ENCODE data around the gene ITSN1.

The ITSN1 gene

GRCh38 chr21:33729641-33730040 is 87.3 kb downstream of the ITSN1 start:
- Histone ChIP-seq H3F3A (ENCODE audit: control insufficient read depth, insufficient read depth) (no peaks in the 10 kb centered on the region), H4K20me1 (ENCODE audit: control insufficient read depth, insufficient read depth, low read depth, low read length) (no peaks in the 10 kb centered on the region), H3K36me3 (ENCODE audit: control insufficient read depth, low read length) (no peaks in the 10 kb centered on the region), H3K27ac (ENCODE audit: low read depth, low read length) (no peak overlapping the region), H3K9me3 (ENCODE audit: control insufficient read depth, insufficient read depth, low read length) (no peaks in the 10 kb centered on the region), H3K4me1 (ENCODE audit: control insufficient read depth, low read length) (no peaks in the 10 kb centered on the region), H3K79me2 (ENCODE audit: control insufficient read depth, low read length) (no peaks in the 10 kb centered on the region), H3K4me2 (ENCODE audit: low read length) (no peak overlapping the region), H3K27me3 (ENCODE audit: control insufficient read depth, low read length) (no peaks in the 10 kb centered on the region), H3K4me3 (ENCODE audit: low read length) (no peak overlapping the region), H3K9me2 (replicated peaks; ENCODE audit: control insufficient read depth, low read length) (no peaks in the 10 kb centered on the region)
- TF ChIP-seq CTCF (IDR thresholded peaks at IDR 0.05; ENCODE audit: low read depth, low read length, poor library complexity, severe bottlenecking): no peak
- no peak for TF ChIP-seq EZH2phosphoT487 (IDR thresholded peaks at IDR 0.05; ENCODE audit: borderline replicate concordance, low read length)

- no peaks in the 10 kb centered on the region for H3F3A ChIP-seq (ENCODE audit: control insufficient read depth, insufficient read depth)
- no peak overlapping the region for H3K4me3 ChIP-seq (ENCODE audit: low read length)
- H3K36me3 ChIP-seq (ENCODE audit: control insufficient read depth, low read length): no peaks in the 10 kb centered on the region
- H3K79me2 ChIP-seq (ENCODE audit: control insufficient read depth, low read length): no peaks in the 10 kb centered on the region
- no peaks in the 10 kb centered on the region for H4K20me1 ChIP-seq (ENCODE audit: control insufficient read depth, insufficient read depth, low read depth, low read length)
- no peaks in the 10 kb centered on the region for H3K27me3 ChIP-seq (ENCODE audit: control insufficient read depth, low read length)
- TF ChIP-seq EZH2phosphoT487 (IDR thresholded peaks at IDR 0.05; ENCODE audit: borderline replicate concordance, low read length): no peak
- no peak for TF ChIP-seq CTCF (IDR thresholded peaks at IDR 0.05; ENCODE audit: low read depth, low read length, poor library complexity, severe bottlenecking)
- no peak overlapping the region for H3K4me2 ChIP-seq (ENCODE audit: low read length)
- no peaks in the 10 kb centered on the region for H3K9me2 ChIP-seq (replicated peaks; ENCODE audit: control insufficient read depth, low read length)
- H3K4me1 ChIP-seq (ENCODE audit: control insufficient read depth, low read length): no peaks in the 10 kb centered on the region
- H3K27ac ChIP-seq (ENCODE audit: low read depth, low read length): no peak overlapping the region
- no peaks in the 10 kb centered on the region for H3K9me3 ChIP-seq (ENCODE audit: control insufficient read depth, insufficient read depth, low read length)
These were observed 89.1 kb downstream of the ITSN1 start for GRCh38 chr21:33731447-33731846.

GRCh38 chr21:33732038-33732437 is 89.7 kb downstream of the ITSN1 start:
- no peak overlapping the region for H3K4me3 ChIP-seq (ENCODE audit: low read length)
- H3K4me2 ChIP-seq (ENCODE audit: low read length): no peak overlapping the region
- H3F3A ChIP-seq (ENCODE audit: control insufficient read depth, insufficient read depth): no peaks in the 10 kb centered on the region
- H3K27ac ChIP-seq (ENCODE audit: low read depth, low read length): no peak overlapping the region
- H3K36me3 ChIP-seq (ENCODE audit: control insufficient read depth, low read length): no peaks in the 10 kb centered on the region
- H3K27me3 ChIP-seq (ENCODE audit: control insufficient read depth, low read length): no peaks in the 10 kb centered on the region
- no peaks in the 10 kb centered on the region for H3K9me3 ChIP-seq (ENCODE audit: control insufficient read depth, insufficient read depth, low read length)
- H3K9me2 ChIP-seq (replicated peaks; ENCODE audit: control insufficient read depth, low read length): no peaks in the 10 kb centered on the region
- H3K4me1 ChIP-seq (ENCODE audit: control insufficient read depth, low read length): no peaks in the 10 kb centered on the region
- no peaks in the 10 kb centered on the region for H3K79me2 ChIP-seq (ENCODE audit: control insufficient read depth, low read length)
- TF ChIP-seq EZH2phosphoT487 (IDR thresholded peaks at IDR 0.05; ENCODE audit: borderline replicate concordance, low read length) (no peak), CTCF (IDR thresholded peaks at IDR 0.05; ENCODE audit: low read depth, low read length, poor library complexity, severe bottlenecking) (no peak)
- H4K20me1 ChIP-seq (ENCODE audit: control insufficient read depth, insufficient read depth, low read depth, low read length): no peaks in the 10 kb centered on the region

GRCh38 chr21:33733601-33734000 is 91.3 kb downstream of the ITSN1 start:
- no peak overlapping the region for H3K4me2 ChIP-seq (ENCODE audit: low read length)
- H3K36me3 ChIP-seq (ENCODE audit: control insufficient read depth, low read length): no peaks in the 10 kb centered on the region
- no peaks in the 10 kb centered on the region for H3K79me2 ChIP-seq (ENCODE audit: control insufficient read depth, low read length)
- H3K9me2 ChIP-seq (replicated peaks; ENCODE audit: control insufficient read depth, low read length): no peaks in the 10 kb centered on the region
- H3K27me3 ChIP-seq (ENCODE audit: control insufficient read depth, low read length): no peaks in the 10 kb centered on the region
- TF ChIP-seq CTCF (IDR thresholded peaks at IDR 0.05; ENCODE audit: low read depth, low read length, poor library complexity, severe bottlenecking) (no peak), EZH2phosphoT487 (IDR thresholded peaks at IDR 0.05; ENCODE audit: borderline replicate concordance, low read length) (no peak)
- H3K9me3 ChIP-seq (ENCODE audit: control insufficient read depth, insufficient read depth, low read length): no peaks in the 10 kb centered on the region
- H3K4me3 ChIP-seq (ENCODE audit: low read length): no peak overlapping the region
- H3F3A ChIP-seq (ENCODE audit: control insufficient read depth, insufficient read depth): no peaks in the 10 kb centered on the region
- no peaks in the 10 kb centered on the region for H3K4me1 ChIP-seq (ENCODE audit: control insufficient read depth, low read length)
- no peak overlapping the region for H3K27ac ChIP-seq (ENCODE audit: low read depth, low read length)
- H4K20me1 ChIP-seq (ENCODE audit: control insufficient read depth, insufficient read depth, low read depth, low read length): no peaks in the 10 kb centered on the region

All from DOHH2 (cell line).